Measurements from ENCODE around the gene FRMD4B. TPM values are rescaled to one million over a fixed set of nuclear protein-coding genes. Genes with fewer than 3 reads are reported as not detected.

The FRMD4B gene
- polyA plus RNA-seq, 4 donors: 39.5 to 46.4 (median 43.9) TPM

- DNase-seq (ENCODE audit: low read depth in 4 of 4, low spot score in 3 of 4): no peak
Measured at GRCh38 chr3:69212411-69213160, 173.3 kb downstream of the FRMD4B start.

- no peak for DNase-seq (ENCODE audit: low read depth in 4 of 4, low spot score in 3 of 4)
Measured at GRCh38 chr3:69210068-69210730, 175.7 kb downstream of the FRMD4B start.

GRCh38 chr3:69209413-69209812 is 176.5 kb downstream of the FRMD4B start:
- DNase-seq (ENCODE audit: low read depth in 4 of 4, low spot score in 3 of 4): no peak

- no peak for DNase-seq (ENCODE audit: low read depth in 4 of 4, low spot score in 3 of 4)
Measured at GRCh38 chr3:69207031-69207430, 178.9 kb downstream of the FRMD4B start.

GRCh38 chr3:69205385-69205784 is 180.5 kb downstream of the FRMD4B start:
- DNase-seq (ENCODE audit: low read depth in 4 of 4, low spot score in 3 of 4): no peak

- DNase-seq (ENCODE audit: low read depth in 4 of 4, low spot score in 3 of 4): no peak
Measured at GRCh38 chr3:69204315-69204957, 181.5 kb downstream of the FRMD4B start.

- no peak for DNase-seq (ENCODE audit: low read depth in 4 of 4, low spot score in 3 of 4)
Measured at GRCh38 chr3:69203631-69204314, 182.1 kb downstream of the FRMD4B start.

GRCh38 chr3:69201658-69202057 is 184.2 kb downstream of the FRMD4B start:
- DNase-seq (ENCODE audit: low read depth in 4 of 4, low spot score in 3 of 4): no peak

- peak; percentile 54 to 80 (median 72) for DNase-seq (ENCODE audit: low read depth in 4 of 4, low spot score in 3 of 4)
Measured at GRCh38 chr3:69200384-69201068, 185.4 kb downstream of the FRMD4B start.

- no peak for DNase-seq (ENCODE audit: low read depth in 4 of 4, low spot score in 3 of 4)
Measured at GRCh38 chr3:69199942-69200341, 185.9 kb downstream of the FRMD4B start.

- DNase-seq (ENCODE audit: low read depth in 4 of 4, low spot score in 3 of 4): no peak
Measured at GRCh38 chr3:69197922-69198530, 187.9 kb downstream of the FRMD4B start.

GRCh38 chr3:69197455-69197854 is 188.4 kb downstream of the FRMD4B start:
- DNase-seq (ENCODE audit: low read depth in 4 of 4, low spot score in 3 of 4): no peak

- no peak for DNase-seq (ENCODE audit: low read depth in 4 of 4, low spot score in 3 of 4)
Measured at GRCh38 chr3:69196876-69197275, 189.0 kb downstream of the FRMD4B start.

- DNase-seq (ENCODE audit: low read depth in 4 of 4, low spot score in 3 of 4): no peak
Measured at GRCh38 chr3:69194431-69195165, 191.3 kb downstream of the FRMD4B start.

GRCh38 chr3:69193749-69194148 is 192.1 kb downstream of the FRMD4B start:
- DNase-seq (ENCODE audit: low read depth in 4 of 4, low spot score in 3 of 4): no peak

GRCh38 chr3:69191516-69191915 is 194.4 kb downstream of the FRMD4B start:
- DNase-seq (ENCODE audit: low read depth in 4 of 4, low spot score in 3 of 4): no peak

GRCh38 chr3:69189487-69189886 is 196.4 kb downstream of the FRMD4B start:
- DNase-seq (ENCODE audit: low read depth in 4 of 4, low spot score in 3 of 4): no peak

- no peak for DNase-seq (ENCODE audit: low read depth in 4 of 4, low spot score in 3 of 4)
Measured at GRCh38 chr3:69186575-69187093, 199.3 kb downstream of the FRMD4B start.
